Heart right ventricle (tissue), 16 donors: ENCODE data around the gene GGT1. TPM values are rescaled to one million over a fixed set of nuclear protein-coding genes. Genes with fewer than 3 reads are reported as not detected.

Source experiments
- ATAC-seq, 8 donors: fragments of 200-7000 bp; cut with Tn5 transposase; one replicate each; pipeline ENCODE4 v1.9.1; 2020; ENCODE audit warnings: mild to moderate bottlenecking in 8 of 8, moderate library complexity in 8 of 8, moderate number of reproducible peaks in 1 of 8
- DNase-seq, 2 donors: peaks; one replicate each; pipeline ENCODE4 v3.0.0-alpha.2; 2020
- H3K27ac ChIP-seq, 10 donors: fragments of 200-600 bp; sonication (generic) in 2 of 10; one replicate each; pipeline versions ENCODE4 v1.5.0 to v1.8.0; 2020 to 2022; ENCODE audit warnings: mild to moderate bottlenecking in 3 of 10
- H3K27me3 ChIP-seq, 7 donors: fragments of 200-600 bp; one replicate each; pipeline ENCODE4 v1.8.0; 2021 to 2022; ENCODE audit warnings: mild to moderate bottlenecking in 2 of 7
- H3K36me3 ChIP-seq, 9 donors: fragments of 200-600 bp; sonication (generic) in 1 of 9; one replicate each; pipeline versions ENCODE4 v1.5.0 to v1.8.0; 2020 to 2022; ENCODE audit warnings: mild to moderate bottlenecking in 2 of 9
- H3K4me1 ChIP-seq, 9 donors: fragments of 200-600 bp; sonication (generic) in 1 of 9; one replicate each; pipeline versions ENCODE4 v1.5.0 to v1.8.0; 2020 to 2022; ENCODE audit warnings: mild to moderate bottlenecking in 4 of 9
- H3K4me3 ChIP-seq, 10 donors: fragments of 200-600 bp; sonication (generic) in 2 of 10; one replicate each; pipeline versions ENCODE4 v1.5.0 to v1.8.0; 2020 to 2022; ENCODE audit warnings: mild to moderate bottlenecking in 7 of 10, moderate library complexity in 2 of 10
- H3K9me3 ChIP-seq, 11 donors: fragments of 200-600 bp in 10 of 11; sonication (generic) in 2 of 11; one replicate each; pipeline versions ENCODE4 v1.5.0 to v1.8.0; 2013 to 2022; ENCODE audit warnings: mild to moderate bottlenecking in 2 of 11, control low read depth in 1 of 11, moderate library complexity in 1 of 11
- CTCF ChIP-seq, 9 donors: fragments of 200-600 bp; sonication (generic) in 2 of 9; IDR thresholded peaks; one replicate each; pipeline versions ENCODE4 v1.5.0 to v1.8.0; 2021 to 2022; ENCODE audit warnings: antibody characterized with exemption in 9 of 9, mild to moderate bottlenecking in 5 of 9, moderate library complexity in 1 of 9
- WGBS, 2 donors: extraction: QIAGEN DNeasy Blood & Tissue Kit; methylation state at CpG; one replicate each; pipeline ENCODE4 v1.1.7; 2013; ENCODE audit warnings: inconsistent platforms in 1 of 2; 5-methylcytosine and 5-hydroxymethylcytosine counted together
- intact Hi-C, 10 donors: fragments of 100-400 bp; cut with DNase I; formaldehyde crosslinking; loops; one replicate each; pipeline versions ENCODE4 v1.11.1 to v1.14.2; 2022
- polyA plus RNA-seq, 2 donors: library from polyadenylated mRNA; stranded (reverse); fragments of 200-250 nt; gene quantifications; one replicate each; pipeline ENCODE4 v1.2.3, GENCODE V29; 2013
- total RNA-seq, 10 donors: library from RNA; stranded (reverse); fragmentation: NEBNext Ultra II Directional in 3 of 10; extraction: Animal tissue kit (Norgen Biotek cat#: 25700) in 3 of 10; gene quantifications; one replicate each; pipeline versions ENCODE4 v1.2.1 to v1.2.4, GENCODE V29; 2021 to 2023
- donor health status: Arrhythmogenic right ventricular cardiomyopathy.
- donor health status: ischemic (EF 13 %, LVEDD 7.1; RV severe dilation, severe dysfunction).
- donor health status: healthy with polysubstance abuse.
- donor health status: DM: no; HTN: yes; CAD: no.
- donor health status: DM: no; HTN: no; CAD: no.
- donor health status: ischemic (EF 25% LVEDD 6.9; RV normal size, moderate dysfunction).
- donor health status: ischemic (EF 25% LVEDD 5.7; RV mildly dilated, moderate dysfunction).
- donor health status: healthy.
- donor health status: DM: yes; HTN: yes; CAD: no.
- donor health status: Ischemic cardiomyopathy.
- donor health status: ischemic (EF 35%, LVEDD 5.7; RV mildly dilated, moderate dysfunction).
- donor health status: nonischemic (EF 11% LVEDD 7.7; RV severe dilation, severe dysfunction).
- donor health status: DM: yes; HTN: yes; CAD: no.
- donor health status: PGD.
- donor health status: ischemic (EF 29% LVEDD 5.4; RV normal size, mild dysfunction).
- donor health status: nonischemic (EF 23%, LVEDD 6.1; RV moderate dilation, normal function).

GGT1 gene
- total and polyA plus RNA-seq, 12 donors: 0.51 to 4.0 (median 1.1) TPM

GRCh38 chr22:24576778-24577177 is 26.2 kb upstream of the GGT1 start:
- Histone ChIP-seq H3K27me3 (no peaks in the 10 kb centered on the region), H3K4me1 (no peaks in the 10 kb centered on the region), H3K27ac (no peak overlapping the region), H3K9me3 (no peaks in the 10 kb centered on the region), H3K4me3 (no peak overlapping the region), H3K36me3 (peaks cover 0 to 59% (median 10%) of the 10 kb centered on the region in 9 donors)
- intact Hi-C loops: no loop called here
- ATAC-seq (no peak), DNase-seq (no peak)
- TF ChIP-seq CTCF (IDR thresholded peaks at IDR 0.05): no peak
- WGBS, 2 donors: 88 to 91% methylated on average over 1 of the region's 1 CpG

- DNase-seq: no peak
- Histone ChIP-seq H3K4me3 (no peak overlapping the region), H3K4me1 (peaks cover 0 to 8% (median 7%) of the 10 kb centered on the region in 9 donors), H3K27ac (no peak overlapping the region), H3K9me3 (no peaks in the 10 kb centered on the region), H3K36me3 (peaks cover 0 to 41% (median 5%) of the 10 kb centered on the region in 9 donors), H3K27me3 (no peaks in the 10 kb centered on the region)
- ATAC-seq: no peak
- WGBS, 2 donors: 83 to 88% methylated on average over 8 of the region's 8 CpGs
- no peak for TF ChIP-seq CTCF (IDR thresholded peaks at IDR 0.05)
- intact Hi-C loops: no loop called here
Observed at GRCh38 chr22:24578355-24579257, 24.4 kb upstream of the GGT1 start.

GRCh38 chr22:24579258-24579601 is 23.8 kb upstream of the GGT1 start:
- no peak overlapping the region for H3K4me3 ChIP-seq
- DNase-seq (no peak), ATAC-seq (no peak)
- no peaks in the 10 kb centered on the region for H3K27me3 ChIP-seq
- H3K27ac ChIP-seq: no peak overlapping the region
- TF ChIP-seq CTCF (IDR thresholded peaks at IDR 0.05): no peak
- H3K4me1 ChIP-seq: peaks cover 0 to 14% (median 12%) of the 10 kb centered on the region in 9 donors
- 84 to 97% methylated on average over 1 of the region's 1 CpG for WGBS, 2 donors
- intact Hi-C loops: no loop called here
- no peaks in the 10 kb centered on the region for H3K9me3 ChIP-seq
- H3K36me3 ChIP-seq: peaks cover 0 to 35% (median 0%) of the 10 kb centered on the region in 9 donors

GRCh38 chr22:24580276-24580675 is 22.7 kb upstream of the GGT1 start:
- WGBS, 2 donors: 88 to 100% methylated on average over 2 of the region's 2 CpGs
- Histone ChIP-seq H3K4me3 (no peak overlapping the region), H3K9me3 (no peaks in the 10 kb centered on the region), H3K4me1 (peaks cover 0 to 19% (median 12%) of the 10 kb centered on the region in 9 donors), H3K27me3 (no peaks in the 10 kb centered on the region), H3K27ac (no peak overlapping the region), H3K36me3 (peaks cover 0 to 25% (median 0%) of the 10 kb centered on the region in 9 donors)
- ATAC-seq: no peak
- no peak for TF ChIP-seq CTCF (IDR thresholded peaks at IDR 0.05)
- no peak for DNase-seq
- intact Hi-C loops: no loop called here
